Astrocyte (in vitro differentiated cells and primary cell): Measurements from ENCODE around the gene XBP1. TPM values are rescaled to one million over a fixed set of nuclear protein-coding genes. Genes with fewer than 3 reads are reported as not detected.

Source experiments
- DNase-seq: peaks from one replicate; pipeline ENCODE4 v3.0.0-alpha.2; 2010; ENCODE audit warnings: low read depth
- FAIRE-seq: peaks from 2 replicates; lab custom pipeline; 2011; peaks lifted over from hg19 to GRCh38; lab: Jason Lieb, UNC
- H2AFZ ChIP-seq: 2 replicates; pipeline ENCODE4 v1.6.0; 2012; ENCODE audit warnings: low read depth, low read length, inconsistent platforms
- H3K27ac ChIP-seq: 2 replicates; pipeline ENCODE4 v1.5.1; 2011; ENCODE audit warnings: low read depth, low read length, inconsistent platforms
- H3K27me3 ChIP-seq: 2 replicates; pipeline ENCODE4 v1.6.0; 2011; ENCODE audit warnings: low read length, inconsistent platforms; ENCODE audit not compliant: insufficient read depth
- H3K36me3 ChIP-seq: 2 replicates; pipeline ENCODE4 v1.5.1; 2011; ENCODE audit warnings: low read length, inconsistent platforms; ENCODE audit not compliant: insufficient read depth
- H3K4me1 ChIP-seq: 2 replicates; pipeline ENCODE4 v1.5.1; 2011; ENCODE audit warnings: low read length, inconsistent platforms; ENCODE audit not compliant: insufficient read depth
- H3K4me2 ChIP-seq: 2 replicates; pipeline ENCODE4 v1.6.0; 2012; ENCODE audit warnings: low read length, inconsistent platforms
- H3K4me3 ChIP-seq: 2 replicates; pipeline ENCODE4 v1.5.1; 2011; ENCODE audit warnings: low read depth, mild to moderate bottlenecking, low read length, inconsistent platforms; ENCODE audit not compliant: insufficient read depth
- H3K79me2 ChIP-seq: 2 replicates; pipeline ENCODE4 v1.6.0; 2012; ENCODE audit warnings: mild to moderate bottlenecking, low read length, inconsistent platforms; ENCODE audit not compliant: insufficient read depth
- H3K9ac ChIP-seq: 2 replicates; pipeline ENCODE4 v1.6.0; 2012; ENCODE audit warnings: mild to moderate bottlenecking, low read length, inconsistent platforms
- H3K9me3 ChIP-seq: 2 replicates; pipeline ENCODE4 v1.5.1; 2012; ENCODE audit warnings: low read depth, mild to moderate bottlenecking, low read length, inconsistent platforms; ENCODE audit not compliant: insufficient read depth
- H4K20me1 ChIP-seq: 2 replicates; pipeline ENCODE4 v1.6.0; 2012; ENCODE audit warnings: low read length, inconsistent platforms; ENCODE audit not compliant: insufficient read depth
- H3K27ac Mint-ChIP-seq: one replicate; pipeline ENCODE4 v1.8.0; 2021; ENCODE audit warnings: mild to moderate bottlenecking, mixed read lengths; ENCODE audit not compliant: unreplicated experiment
- H3K27me3 Mint-ChIP-seq: one replicate; pipeline ENCODE4 v1.8.0; 2021; ENCODE audit warnings: low read depth, mixed read lengths; ENCODE audit not compliant: unreplicated experiment
- H3K36me3 Mint-ChIP-seq: one replicate; pipeline ENCODE4 v1.8.0; 2021; ENCODE audit warnings: low read depth, mixed read lengths; ENCODE audit not compliant: unreplicated experiment
- H3K4me1 Mint-ChIP-seq: one replicate; pipeline ENCODE4 v1.8.0; 2021; ENCODE audit warnings: low read depth, mixed read lengths; ENCODE audit not compliant: unreplicated experiment
- H3K4me3 Mint-ChIP-seq: one replicate; pipeline ENCODE4 v1.8.0; 2021; ENCODE audit warnings: mild to moderate bottlenecking, moderate library complexity, mixed read lengths; ENCODE audit not compliant: unreplicated experiment
- H3K9me3 Mint-ChIP-seq: one replicate; pipeline ENCODE4 v1.8.0; 2021; ENCODE audit warnings: mild to moderate bottlenecking, mixed read lengths; ENCODE audit not compliant: unreplicated experiment
- EZH2 ChIP-seq: IDR thresholded peaks from 2 replicates; pipeline ENCODE4 v1.6.1; 2012; ENCODE audit warnings: mild to moderate bottlenecking, low read length, inconsistent platforms; ENCODE audit not compliant: insufficient read depth
- total RNA-seq: library from RNA; stranded (reverse); gene quantifications from 2 replicates; pipeline ENCODE4 v1.2.1, GENCODE V29; 2021
- TF ChIP-seq, protein P1 (sequence below): IDR thresholded peaks from 2 replicates; pipeline ENCODE4 v1.5.1; 2011; ENCODE audit warnings: low read depth, mild to moderate bottlenecking, inconsistent platforms, low read length, moderate library complexity; ENCODE audit not compliant: insufficient read depth

The XBP1 gene
- total RNA-seq, 1 donor from 2014 or later: 142 TPM

DNA sequence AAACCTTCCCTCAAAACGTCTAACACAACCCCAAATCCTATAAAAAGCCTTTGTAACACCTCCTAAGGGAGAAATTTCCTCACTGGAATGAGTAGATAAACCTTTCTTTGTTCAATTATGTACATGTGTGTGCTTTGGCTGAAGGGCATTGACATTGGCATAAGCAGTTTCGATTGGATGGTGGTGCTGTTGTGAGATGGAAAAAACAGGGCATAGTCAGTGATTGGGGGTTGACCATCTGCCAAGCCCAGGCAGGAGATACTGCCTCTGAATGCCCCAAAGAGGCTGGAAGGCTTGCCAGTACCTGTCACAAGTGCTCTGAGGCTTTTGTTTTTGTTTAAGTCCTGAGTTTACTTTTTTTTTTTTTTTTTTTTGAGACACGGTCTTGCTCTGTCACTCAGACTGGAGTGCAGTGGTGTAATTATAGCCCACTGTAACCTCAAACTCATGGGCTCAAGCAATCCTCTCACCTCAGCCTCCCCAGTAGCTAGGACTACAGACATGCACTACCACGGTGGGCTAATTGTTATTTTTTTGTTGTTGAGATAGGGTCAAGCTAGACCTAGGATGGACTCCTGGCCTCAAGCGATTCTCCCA, 29.1 kb downstream of the XBP1 start:
- no peaks in the 10 kb centered on the region for H3K9me3 Mint-ChIP-seq
- DNase-seq (no peak), FAIRE-seq (no peak)
- Histone ChIP-seq H3K27me3 (no peaks in the 10 kb centered on the region), H3K4me1 (peaks cover 3% of the 10 kb centered on the region), H3K9me3 (no peaks in the 10 kb centered on the region), H3K27ac (no peak overlapping the region), H3K9ac (no peak overlapping the region), H3K4me2 (no peak overlapping the region), H3K4me3 (no peak overlapping the region), H2AFZ (no peak overlapping the region), H4K20me1 (peaks cover 6% of the 10 kb centered on the region), H3K79me2 (peaks cover 30% of the 10 kb centered on the region), H3K36me3 (peaks cover 7% of the 10 kb centered on the region)
- no peaks in the 10 kb centered on the region for H3K36me3 Mint-ChIP-seq
- no peak overlapping the region for H3K27ac Mint-ChIP-seq
- TF ChIP-seq EZH2: no peak
- TF ChIP-seq, protein P1, sequence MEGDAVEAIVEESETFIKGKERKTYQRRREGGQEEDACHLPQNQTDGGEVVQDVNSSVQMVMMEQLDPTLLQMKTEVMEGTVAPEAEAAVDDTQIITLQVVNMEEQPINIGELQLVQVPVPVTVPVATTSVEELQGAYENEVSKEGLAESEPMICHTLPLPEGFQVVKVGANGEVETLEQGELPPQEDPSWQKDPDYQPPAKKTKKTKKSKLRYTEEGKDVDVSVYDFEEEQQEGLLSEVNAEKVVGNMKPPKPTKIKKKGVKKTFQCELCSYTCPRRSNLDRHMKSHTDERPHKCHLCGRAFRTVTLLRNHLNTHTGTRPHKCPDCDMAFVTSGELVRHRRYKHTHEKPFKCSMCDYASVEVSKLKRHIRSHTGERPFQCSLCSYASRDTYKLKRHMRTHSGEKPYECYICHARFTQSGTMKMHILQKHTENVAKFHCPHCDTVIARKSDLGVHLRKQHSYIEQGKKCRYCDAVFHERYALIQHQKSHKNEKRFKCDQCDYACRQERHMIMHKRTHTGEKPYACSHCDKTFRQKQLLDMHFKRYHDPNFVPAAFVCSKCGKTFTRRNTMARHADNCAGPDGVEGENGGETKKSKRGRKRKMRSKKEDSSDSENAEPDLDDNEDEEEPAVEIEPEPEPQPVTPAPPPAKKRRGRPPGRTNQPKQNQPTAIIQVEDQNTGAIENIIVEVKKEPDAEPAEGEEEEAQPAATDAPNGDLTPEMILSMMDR: no peak
- no peaks in the 10 kb centered on the region for H3K4me1 Mint-ChIP-seq
- no peak overlapping the region for H3K4me3 Mint-ChIP-seq
- H3K27me3 Mint-ChIP-seq: no peaks in the 10 kb centered on the region

DNA sequence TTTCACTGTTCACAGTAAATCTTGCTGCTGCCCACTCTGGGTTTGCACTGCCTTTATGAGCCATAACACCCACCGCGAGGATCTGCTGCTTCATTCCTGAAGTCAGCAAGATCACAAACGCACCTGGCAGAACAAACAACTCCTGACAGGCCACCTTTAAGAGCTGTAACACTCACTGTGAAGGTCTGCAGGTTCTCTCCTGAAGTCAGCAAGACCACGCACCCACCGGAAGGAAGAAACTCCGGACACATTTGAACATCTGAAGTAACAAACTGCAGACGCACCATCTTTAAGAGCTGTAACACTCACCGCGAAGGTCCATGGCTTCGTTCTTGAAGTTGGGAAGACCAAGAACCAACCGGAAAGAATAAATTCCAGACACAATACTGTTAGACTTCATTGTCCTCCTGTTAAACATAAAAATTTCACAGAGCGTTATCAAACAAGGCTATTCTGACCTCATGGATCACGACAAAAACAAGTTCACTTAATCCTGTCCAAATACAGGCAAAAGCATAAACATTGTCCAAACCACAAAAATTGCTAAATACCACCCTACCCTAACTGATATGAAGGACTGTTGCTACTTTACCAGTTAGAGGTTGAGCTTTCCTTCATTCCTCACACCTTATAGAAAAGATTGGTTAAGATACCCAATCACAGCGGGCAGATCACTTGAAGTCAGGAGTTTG, 30.8 kb downstream of the XBP1 start:
- peaks cover 2% of the 10 kb centered on the region for H3K36me3 ChIP-seq
- H2AFZ ChIP-seq: no peak overlapping the region
- no peak overlapping the region for H3K27ac ChIP-seq
- H3K9me3 ChIP-seq: no peaks in the 10 kb centered on the region
- H3K27me3 ChIP-seq: no peaks in the 10 kb centered on the region
- no peaks in the 10 kb centered on the region for H3K27me3 Mint-ChIP-seq
- no peak for DNase-seq
- TF ChIP-seq EZH2: no peak
- TF ChIP-seq, protein P1: no peak
- H3K79me2 ChIP-seq: peaks cover 13% of the 10 kb centered on the region
- no peaks in the 10 kb centered on the region for H3K9me3 Mint-ChIP-seq
- FAIRE-seq: no peak
- H3K4me1 ChIP-seq: peaks cover 3% of the 10 kb centered on the region
- H3K4me3 Mint-ChIP-seq: no peak overlapping the region
- no peak overlapping the region for H3K9ac ChIP-seq
- H3K4me3 ChIP-seq: no peak overlapping the region
- H3K36me3 Mint-ChIP-seq: no peaks in the 10 kb centered on the region
- no peaks in the 10 kb centered on the region for H3K4me1 Mint-ChIP-seq
- peaks cover 2% of the 10 kb centered on the region for H4K20me1 ChIP-seq
- H3K27ac Mint-ChIP-seq: no peak overlapping the region
- no peak overlapping the region for H3K4me2 ChIP-seq
